IgD-negative memory B cell (primary cell): ENCODE results near the gene KCTD5. TPM values are rescaled to one million over a fixed set of nuclear protein-coding genes. Genes with fewer than 3 reads are reported as not detected.
"Not testable (repeated sequence)": the region's sequence is repeated elsewhere in the genome, so short reads cannot be mapped to it uniquely, and the experiment has no call there.

Source experiments
- H3K27ac Mint-ChIP-seq, 3 donors: one replicate each; pipeline ENCODE4 v1.8.0; 2020 to 2022; ENCODE audit warnings: mild to moderate bottlenecking in 3 of 3, mixed read lengths in 3 of 3, moderate library complexity in 1 of 3
- H3K27me3 Mint-ChIP-seq: one replicate; pipeline ENCODE4 v1.8.0; 2021; ENCODE audit warnings: mixed read lengths
- H3K36me3 Mint-ChIP-seq: one replicate; pipeline ENCODE4 v1.8.0; 2020; ENCODE audit warnings: mild to moderate bottlenecking, mixed read lengths
- H3K4me1 Mint-ChIP-seq, 3 donors: one replicate each; pipeline ENCODE4 v1.8.0; 2020 to 2022; ENCODE audit warnings: mixed read lengths in 3 of 3, mild to moderate bottlenecking in 1 of 3
- H3K4me3 Mint-ChIP-seq, 4 donors: one replicate each; pipeline ENCODE4 v1.8.0; 2020 to 2022; ENCODE audit warnings: mild to moderate bottlenecking in 4 of 4, mixed read lengths in 4 of 4, moderate library complexity in 3 of 4
- H3K9me3 Mint-ChIP-seq, 3 donors: one replicate each; pipeline ENCODE4 v1.8.0; 2020 to 2021; ENCODE audit warnings: mixed read lengths in 3 of 3, mild to moderate bottlenecking in 1 of 3
- polyA plus RNA-seq: library from polyadenylated mRNA; unstranded; fragments of 300-500 nt; fragmentation: Illumina TruSeq; gene quantifications from one replicate; pipeline ENCODE4 v1.2.3, GENCODE V29; 2021

Gene KCTD5
- polyA plus RNA-seq, 1 donor from 2014 or later: 24.9 TPM

DNA sequence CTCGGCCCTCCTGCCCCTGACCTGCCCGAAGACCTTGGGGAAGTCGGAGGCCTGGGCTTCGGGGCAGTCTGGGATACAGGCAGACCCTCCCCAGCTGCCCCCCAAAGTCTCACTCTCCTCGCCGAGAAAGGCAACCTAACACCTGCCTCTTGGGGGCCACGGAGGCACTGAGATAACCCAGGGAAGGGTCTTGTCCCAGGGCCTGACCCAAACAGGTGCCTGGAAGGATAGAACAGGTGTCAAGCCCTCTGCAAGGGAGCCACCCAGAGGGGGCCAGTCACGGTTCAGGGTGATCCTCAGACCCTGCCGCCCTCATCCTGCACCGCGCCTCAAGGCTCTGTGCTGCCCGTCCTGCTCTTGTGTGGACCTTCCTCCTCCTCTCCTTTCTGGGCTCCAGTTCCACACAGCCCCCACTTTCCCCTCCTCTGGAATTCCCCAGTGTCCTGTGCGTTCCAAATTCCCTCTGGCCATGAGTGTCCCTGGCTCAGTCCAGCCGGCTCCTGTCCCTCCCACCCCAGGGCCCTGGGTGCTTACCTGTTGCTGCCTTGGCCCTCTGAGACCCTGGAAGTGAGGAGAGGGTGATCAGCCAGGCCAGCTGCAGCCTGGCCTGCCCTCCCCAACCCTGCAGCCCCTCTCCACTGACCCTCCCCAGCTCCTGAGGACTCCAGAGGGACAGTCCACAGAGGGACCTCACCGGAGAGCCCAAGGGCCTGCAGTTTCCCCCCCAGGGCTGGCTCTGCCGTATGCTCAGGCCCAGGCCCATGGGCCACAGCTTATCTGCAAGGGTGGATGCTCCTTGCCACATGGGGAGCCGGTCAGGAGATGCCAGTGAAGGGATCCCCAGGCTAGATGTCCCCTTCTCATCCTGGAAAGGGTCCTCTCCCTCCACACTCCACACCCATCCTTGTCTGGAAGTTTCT is 33.9 kb downstream of the KCTD5 start:
- peaks cover 4% of the 10 kb centered on the region for H3K27me3 Mint-ChIP-seq
- H3K9me3 Mint-ChIP-seq: no peaks in the 10 kb centered on the region
- H3K27ac Mint-ChIP-seq: no peak overlapping the region
- no peaks in the 10 kb centered on the region for H3K36me3 Mint-ChIP-seq
- H3K4me1 Mint-ChIP-seq: peaks cover 0 to 3% (median 0%) of the 10 kb centered on the region in 3 donors
- peak overlapping the region in 1 of 4 donors; percentile 72 for H3K4me3 Mint-ChIP-seq

GRCh38 chr16:2716948-2717347 is 34.6 kb downstream of the KCTD5 start:
- Mint-ChIP-seq H3K27ac (no peak overlapping the region), H3K27me3 (peaks cover 4% of the 10 kb centered on the region), H3K4me3 (peak overlapping the region in 1 of 4 donors; percentile 52), H3K4me1 (peaks cover 0 to 3% (median 1%) of the 10 kb centered on the region in 3 donors), H3K9me3 (no peaks in the 10 kb centered on the region), H3K36me3 (no peaks in the 10 kb centered on the region)

DNA sequence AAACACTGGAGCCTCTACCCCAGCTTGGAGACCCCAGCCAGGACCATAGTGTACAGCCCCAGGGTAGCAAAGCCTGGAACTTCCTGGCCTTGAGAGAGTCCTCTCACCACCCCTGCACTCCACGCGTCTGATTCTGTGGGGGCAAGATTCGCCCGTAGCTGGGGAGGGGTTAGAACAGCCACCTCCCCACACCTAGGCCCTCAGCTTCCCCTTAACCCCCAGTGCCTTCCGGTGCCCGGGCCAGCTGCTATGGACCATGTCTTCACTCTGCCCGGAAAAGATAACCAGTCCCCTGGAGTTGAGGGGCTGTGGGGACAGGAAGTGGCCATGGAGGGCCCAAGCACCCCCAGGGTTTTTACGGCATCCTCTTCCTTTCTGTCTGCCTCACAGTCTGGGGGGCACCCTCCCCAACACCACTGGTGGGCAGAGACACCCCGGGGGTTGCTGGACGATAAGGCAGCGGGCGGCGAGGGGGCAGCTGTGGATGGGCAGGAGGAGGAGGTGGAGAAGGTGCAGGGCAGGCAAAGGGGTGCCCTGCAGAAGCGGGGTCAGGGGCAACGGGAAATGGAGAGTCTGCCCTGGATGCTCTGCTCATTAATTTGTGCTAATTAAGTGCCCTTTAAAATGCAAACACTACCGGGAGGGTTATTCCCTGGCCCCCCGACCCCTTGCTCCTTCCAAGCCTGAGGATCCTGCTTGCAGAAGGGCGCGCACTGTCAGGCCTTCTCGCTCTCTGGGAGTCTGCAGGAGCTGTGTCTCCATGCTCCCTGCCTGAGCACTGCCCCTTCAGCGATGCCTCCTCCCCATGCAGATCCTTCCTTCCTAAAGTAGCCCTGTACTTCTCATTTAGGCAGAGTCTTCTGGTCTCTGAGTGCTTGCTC is 35.3 kb downstream of the KCTD5 start:
- H3K4me3 Mint-ChIP-seq: peak overlapping the region in 3 of 4 donors; percentile 41 to 52 (median 49)
- H3K27ac Mint-ChIP-seq: no peak overlapping the region
- H3K9me3 Mint-ChIP-seq: no peaks in the 10 kb centered on the region
- H3K27me3 Mint-ChIP-seq: peaks cover 4% of the 10 kb centered on the region
- H3K36me3 Mint-ChIP-seq: no peaks in the 10 kb centered on the region
- peaks cover 0 to 3% (median 1%) of the 10 kb centered on the region in 3 donors for H3K4me1 Mint-ChIP-seq

- no peak overlapping the region for H3K27ac Mint-ChIP-seq
- no peaks in the 10 kb centered on the region for H3K9me3 Mint-ChIP-seq
- peak overlapping the region in 1 of 4 donors; percentile 22 for H3K4me3 Mint-ChIP-seq
- no peaks in the 10 kb centered on the region for H3K36me3 Mint-ChIP-seq
- peaks cover 5% of the 10 kb centered on the region for H3K27me3 Mint-ChIP-seq
- H3K4me1 Mint-ChIP-seq: peaks cover 0 to 3% (median 1%) of the 10 kb centered on the region in 3 donors
These were observed 37.2 kb downstream of the KCTD5 start for GRCh38 chr16:2719328-2720063.

GRCh38 chr16:2720064-2720457 is 37.7 kb downstream of the KCTD5 start, which contains the start of gene PRSS27:
Gene PRSS27 (minus strand): TSS chr16:2720224. CDS start chr16:2720160, 64 bp downstream.
- peak within 1 kb of the TSS in 1 of 3 donors; percentile 10 for H3K27ac Mint-ChIP-seq
- peak within 1 kb of the TSS; percentile 60 to 89 (median 74) for H3K4me3 Mint-ChIP-seq
- H3K36me3 Mint-ChIP-seq: no peaks in the 10 kb centered on the region
- H3K4me1 Mint-ChIP-seq: peaks cover 0 to 1% (median under 1%) of the 10 kb centered on the region in 3 donors
- peaks cover 3% of the 10 kb centered on the region for H3K27me3 Mint-ChIP-seq
- no peaks in the 10 kb centered on the region for H3K9me3 Mint-ChIP-seq

GRCh38 chr16:2720719-2721633 is 38.7 kb downstream of the KCTD5 start:
- H3K27me3 Mint-ChIP-seq: peaks cover 6% of the 10 kb centered on the region
- no peaks in the 10 kb centered on the region for H3K9me3 Mint-ChIP-seq
- H3K27ac Mint-ChIP-seq: peak overlapping the region in 2 of 3 donors; percentile 10 to 64
- H3K4me3 Mint-ChIP-seq: peak overlapping the region; percentile 50 to 89 (median 81)
- no peaks in the 10 kb centered on the region for H3K36me3 Mint-ChIP-seq
- peaks cover 0 to 1% (median 0%) of the 10 kb centered on the region in 3 donors for H3K4me1 Mint-ChIP-seq

DNA sequence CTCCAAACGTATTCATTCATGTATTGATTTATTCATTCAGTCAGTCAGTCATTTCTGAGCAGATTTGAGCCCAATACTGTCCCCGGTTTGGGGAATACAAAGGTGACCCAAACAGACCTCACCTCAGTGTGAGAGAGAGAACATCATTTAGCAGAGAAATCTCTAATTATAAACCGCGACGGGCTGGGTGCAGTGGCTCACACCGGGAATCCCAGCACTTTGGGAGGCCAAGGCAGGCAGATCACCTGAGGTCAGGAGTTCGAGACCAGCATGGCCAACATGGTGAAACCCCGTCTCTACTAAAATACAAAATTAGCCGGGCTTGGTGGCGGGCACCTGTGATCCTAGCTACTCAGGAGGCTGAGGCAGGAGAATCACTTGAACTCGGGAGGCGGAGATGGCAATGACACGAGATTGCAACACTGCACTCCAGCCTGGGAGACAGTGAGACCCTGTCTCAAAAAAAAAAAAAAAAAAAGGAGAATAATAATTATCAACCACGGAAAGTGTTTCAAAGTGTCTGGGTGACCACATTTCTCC is 39.4 kb downstream of the KCTD5 start:
- H3K4me1 Mint-ChIP-seq, H3K9me3 Mint-ChIP-seq, H3K36me3 Mint-ChIP-seq, H3K27me3 Mint-ChIP-seq: not testable (repeated sequence)
- H3K27ac Mint-ChIP-seq: peak overlapping the region in 1 of 3 donors; percentile 64
- H3K4me3 Mint-ChIP-seq: peak overlapping the region; percentile 62 to 85 (median 77)

GRCh38 chr16:2724088-2724676 is 41.9 kb downstream of the KCTD5 start:
- H3K4me3 Mint-ChIP-seq: peak overlapping the region in 1 of 4 donors; percentile 3
- H3K9me3 Mint-ChIP-seq: no peaks in the 10 kb centered on the region
- peaks cover 0 to 1% (median 0%) of the 10 kb centered on the region in 3 donors for H3K4me1 Mint-ChIP-seq
- H3K36me3 Mint-ChIP-seq: no peaks in the 10 kb centered on the region
- peaks cover 6% of the 10 kb centered on the region for H3K27me3 Mint-ChIP-seq
- H3K27ac Mint-ChIP-seq: peak overlapping the region in 1 of 3 donors; percentile 14

- Mint-ChIP-seq H3K4me3 (peak overlapping the region in 1 of 4 donors; percentile 52), H3K27me3 (peaks cover 6% of the 10 kb centered on the region), H3K9me3 (no peaks in the 10 kb centered on the region), H3K4me1 (peaks cover 0 to 1% (median 0%) of the 10 kb centered on the region in 3 donors), H3K36me3 (no peaks in the 10 kb centered on the region), H3K27ac (no peak overlapping the region)
These were observed 42.6 kb downstream of the KCTD5 start for GRCh38 chr16:2724816-2725348.

GRCh38 chr16:2726923-2727322 is 44.6 kb downstream of the KCTD5 start:
- Mint-ChIP-seq H3K4me3 (no peak overlapping the region), H3K27me3 (peaks cover 8% of the 10 kb centered on the region), H3K36me3 (no peaks in the 10 kb centered on the region), H3K27ac (no peak overlapping the region), H3K9me3 (no peaks in the 10 kb centered on the region), H3K4me1 (no peaks in the 10 kb centered on the region)

GRCh38 chr16:2728034-2728433 is 45.7 kb downstream of the KCTD5 start:
- Mint-ChIP-seq H3K27me3 (peaks cover 8% of the 10 kb centered on the region), H3K4me1 (no peaks in the 10 kb centered on the region), H3K36me3 (no peaks in the 10 kb centered on the region), H3K27ac (no peak overlapping the region), H3K4me3 (no peak overlapping the region), H3K9me3 (no peaks in the 10 kb centered on the region)

DNA sequence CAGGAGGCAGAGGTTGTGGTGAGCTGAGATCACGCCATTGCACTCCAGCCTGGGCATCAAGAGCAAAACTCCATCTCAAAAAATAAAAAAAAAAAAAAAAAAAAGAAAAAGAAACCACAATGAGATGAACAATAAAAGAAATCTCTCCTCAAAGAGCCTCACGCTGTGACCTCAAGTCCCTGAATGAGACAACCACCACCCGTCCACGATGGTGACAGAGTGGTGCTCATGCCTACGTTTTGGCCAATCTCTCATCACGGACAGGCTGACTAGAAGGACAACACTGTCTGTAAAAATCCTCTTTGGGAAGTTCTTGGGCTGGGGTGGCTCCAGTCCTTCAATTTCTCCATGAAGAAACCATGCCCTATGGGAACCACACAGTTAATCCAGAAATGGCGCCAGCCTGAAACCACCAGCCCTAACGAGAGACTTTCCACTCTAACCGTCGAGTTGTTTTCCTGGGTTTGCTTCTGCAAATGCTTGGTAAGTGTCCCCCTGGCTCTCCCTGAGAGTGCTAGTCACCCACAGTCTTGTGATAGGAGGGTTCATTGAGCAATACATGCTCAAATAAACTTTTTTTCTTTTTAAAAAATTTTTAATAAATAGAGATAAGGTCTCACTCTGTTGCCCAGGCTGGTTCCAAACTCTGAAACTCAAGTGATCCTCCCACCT is 52.7 kb downstream of the KCTD5 start:
- H3K4me3 Mint-ChIP-seq: no peak overlapping the region
- no peaks in the 10 kb centered on the region for H3K9me3 Mint-ChIP-seq
- H3K27ac Mint-ChIP-seq: no peak overlapping the region
- peaks cover 2% of the 10 kb centered on the region for H3K36me3 Mint-ChIP-seq
- H3K27me3 Mint-ChIP-seq: peaks cover 5% of the 10 kb centered on the region
- H3K4me1 Mint-ChIP-seq: no peaks in the 10 kb centered on the region
